OCI-LY3 (cell line): ENCODE data around the gene RPL38.

Source experiments
- CTCF ChIP-seq: fragments of 200-600, 300-600 bp; sonication (generic); IDR thresholded peaks from 2 replicates; pipeline ENCODE4 v1.5.1; 2014; ENCODE audit warnings: antibody characterized with exemption, low read length, low read depth
- EZH2phosphoT487 ChIP-seq: fragments of 200-600 bp; shearing (Covaris generic); IDR thresholded peaks from 2 replicates; pipeline ENCODE4 v1.6.1; 2018; ENCODE audit warnings: antibody characterized with exemption, mixed run types, low read depth

DNA sequence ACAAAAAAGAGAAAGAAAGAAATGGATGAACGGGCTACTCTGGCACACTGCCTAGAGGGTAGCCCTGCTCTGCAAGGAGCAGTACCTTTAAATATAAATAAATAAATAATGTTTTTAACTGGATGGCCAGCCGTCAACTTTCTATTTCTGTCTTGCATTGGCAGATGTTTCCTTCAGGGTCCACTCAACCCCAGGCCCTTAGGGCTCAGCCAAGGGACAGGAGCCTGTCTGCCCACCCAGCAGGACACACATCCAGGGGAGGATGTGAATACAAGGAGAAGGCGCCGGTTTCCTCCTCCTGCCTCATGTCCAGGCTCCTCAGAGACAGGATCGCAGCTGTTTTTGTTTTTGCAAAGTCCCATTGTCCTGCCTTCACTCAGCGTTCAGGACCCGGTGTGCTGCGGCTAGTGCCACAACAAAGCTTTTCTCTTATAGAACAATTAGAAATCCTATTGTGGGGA is 32.5 kb downstream of the RPL38 start:
- no peak for TF ChIP-seq CTCF
- TF ChIP-seq EZH2phosphoT487, result no peak
